Ishikawa (cell line): ENCODE results near the gene TFAP2A.

ENCODE experiments used
- CEBPB ChIP-seq: IDR thresholded peaks from 2 replicates; pipeline ENCODE4 v1.6.1; 2012
- CREB1 ChIP-seq: IDR thresholded peaks from 2 replicates; pipeline ENCODE4 v1.6.1; 2012; ENCODE audit warnings: low read depth
- EGR1 ChIP-seq: IDR thresholded peaks from 2 replicates; pipeline ENCODE4 v1.6.1; 2012
- EP300 ChIP-seq: IDR thresholded peaks from 2 replicates; pipeline ENCODE4 v1.6.1; 2012; ENCODE audit warnings: borderline replicate concordance
- FOXM1 ChIP-seq: IDR thresholded peaks from 2 replicates; pipeline ENCODE4 v1.6.1; 2012; ENCODE audit warnings: low read depth, borderline replicate concordance
- NFIC ChIP-seq: IDR thresholded peaks from 2 replicates; pipeline ENCODE4 v1.6.1; 2012
- RAD21 ChIP-seq: IDR thresholded peaks from 2 replicates; pipeline ENCODE4 v1.6.1; 2012; ENCODE audit warnings: low read depth
- TAF1 ChIP-seq: IDR thresholded peaks from 2 replicates; pipeline ENCODE4 v1.6.1; 2012; ENCODE audit warnings: low read depth, mild to moderate bottlenecking
- TCF12 ChIP-seq: IDR thresholded peaks from 2 replicates; pipeline ENCODE4 v1.6.1; 2012; ENCODE audit warnings: low read depth
- TEAD4 ChIP-seq: IDR thresholded peaks from 2 replicates; pipeline ENCODE4 v1.6.1; 2012
- YY1 ChIP-seq: IDR thresholded peaks from 2 replicates; pipeline ENCODE4 v1.6.1; 2012; ENCODE audit warnings: low read depth
- ZBTB7A ChIP-seq: IDR thresholded peaks from 2 replicates; pipeline ENCODE4 v1.6.1; 2012; ENCODE audit warnings: low read depth
- TF ChIP-seq, protein P1 (sequence below): IDR thresholded peaks from 2 replicates; pipeline ENCODE4 v1.6.1; 2012
- TF ChIP-seq, protein P2 (sequence below): IDR thresholded peaks from 2 replicates; pipeline ENCODE4 v1.6.1; 2012; ENCODE audit warnings: low read depth, mild to moderate bottlenecking
- TF ChIP-seq, protein P3 (sequence below): IDR thresholded peaks from 2 replicates; pipeline ENCODE4 v1.6.1; 2012

Gene TFAP2A

DNA sequence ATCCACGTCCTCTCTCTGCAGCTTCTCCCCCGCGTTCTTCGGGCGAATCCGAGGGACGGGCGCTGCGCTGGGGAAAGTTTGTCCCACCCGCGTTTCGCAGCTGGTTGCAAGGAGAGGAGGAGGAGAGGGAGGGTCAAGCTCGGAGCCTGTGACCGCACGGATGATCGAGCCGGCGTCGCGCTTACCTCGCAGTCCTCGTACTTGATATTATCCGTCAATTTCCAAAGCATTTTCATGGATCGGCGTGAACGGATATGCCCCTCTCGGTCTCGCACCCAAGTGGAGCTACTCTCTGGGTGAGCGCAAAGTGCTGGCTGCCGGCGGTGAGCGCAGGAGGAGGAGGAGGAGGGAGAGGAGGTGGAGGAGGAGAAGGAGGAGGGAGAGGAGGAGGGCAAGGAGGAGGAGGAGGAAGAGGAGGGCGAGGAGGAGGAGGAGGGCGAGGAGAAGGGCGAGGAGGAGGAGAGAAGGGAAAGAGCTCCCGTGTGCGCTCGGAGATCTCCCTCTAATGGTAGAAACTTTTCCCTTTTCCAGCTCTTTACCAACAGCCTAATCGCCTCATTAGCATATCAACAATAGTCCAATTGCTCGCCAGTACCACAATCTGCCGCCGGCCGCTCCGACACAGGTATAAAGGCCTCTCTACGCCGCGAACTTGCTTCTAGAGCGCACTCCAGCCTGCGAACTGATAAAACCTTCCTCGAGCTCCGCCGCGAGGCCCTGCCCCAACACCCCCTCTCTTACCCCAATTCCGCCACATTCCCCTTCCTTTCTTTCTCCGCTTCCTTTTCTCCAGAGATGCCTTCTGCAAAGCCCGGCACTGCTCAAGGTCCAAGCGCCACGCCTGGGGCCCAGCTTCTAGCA is at the start of gene TFAP2A:
Gene TFAP2A (minus strand): TSS at position 319 of the 861 bp plus-strand sequence. CDS start 83 bp downstream, at position 236.
- TF ChIP-seq CEBPB = no peak
- TF ChIP-seq ZBTB7A = no peak
- peak; percentile 52 for TF ChIP-seq RAD21
- no peak for TF ChIP-seq YY1
- TF ChIP-seq, protein P1, sequence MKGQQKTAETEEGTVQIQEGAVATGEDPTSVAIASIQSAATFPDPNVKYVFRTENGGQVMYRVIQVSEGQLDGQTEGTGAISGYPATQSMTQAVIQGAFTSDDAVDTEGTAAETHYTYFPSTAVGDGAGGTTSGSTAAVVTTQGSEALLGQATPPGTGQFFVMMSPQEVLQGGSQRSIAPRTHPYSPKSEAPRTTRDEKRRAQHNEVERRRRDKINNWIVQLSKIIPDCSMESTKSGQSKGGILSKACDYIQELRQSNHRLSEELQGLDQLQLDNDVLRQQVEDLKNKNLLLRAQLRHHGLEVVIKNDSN = no peak

DNA sequence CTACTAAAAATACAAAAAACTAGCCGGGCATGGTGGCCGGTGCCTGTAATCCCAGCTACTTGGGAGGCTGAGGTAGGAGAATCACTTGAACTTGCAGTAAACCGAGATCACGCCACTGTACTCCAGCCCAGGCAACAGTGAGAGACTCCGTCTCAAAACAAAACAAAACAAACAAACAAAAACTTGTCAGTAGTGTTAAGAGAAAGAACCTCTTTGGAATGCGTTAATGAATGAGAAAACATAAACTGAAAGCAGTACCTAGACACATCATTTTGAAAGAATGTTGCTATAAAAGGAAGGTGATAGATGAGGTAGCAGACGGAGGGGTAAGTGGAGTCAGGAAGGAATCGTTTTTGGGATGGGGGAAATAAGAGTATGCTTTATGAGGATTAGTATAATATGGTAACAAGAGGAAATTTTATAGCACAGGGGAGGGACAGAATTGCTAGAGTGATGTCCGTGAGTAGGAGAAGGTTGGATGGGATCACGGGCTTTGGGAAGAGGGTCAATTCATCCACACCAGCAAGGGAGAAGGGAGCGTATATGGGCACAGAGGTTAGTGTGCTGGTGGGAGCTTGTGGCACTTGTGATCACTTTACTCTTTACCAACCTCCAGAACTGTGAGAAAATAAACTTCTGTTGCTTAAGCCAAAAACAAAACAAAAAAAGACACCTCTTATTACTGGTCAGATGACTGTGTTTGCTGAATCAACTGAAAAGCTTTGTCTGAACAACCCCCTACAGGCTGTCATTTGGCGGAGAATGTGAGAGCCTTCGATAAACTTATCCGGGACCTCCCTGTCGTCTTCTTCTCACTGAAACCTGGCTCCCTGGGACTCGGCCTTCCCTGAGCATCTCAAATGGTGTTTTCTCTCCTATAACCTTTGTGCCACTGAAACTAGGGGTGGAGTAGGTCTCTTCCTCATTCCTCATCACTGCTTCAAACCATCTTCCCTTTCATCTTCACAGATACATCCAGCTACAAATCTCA is 48.9 kb upstream of the TFAP2A start:
- TF ChIP-seq RAD21 (no peak), CREB1 (no peak), FOXM1 (no peak), CEBPB (no peak), ZBTB7A (no peak), TCF12 (no peak)

DNA sequence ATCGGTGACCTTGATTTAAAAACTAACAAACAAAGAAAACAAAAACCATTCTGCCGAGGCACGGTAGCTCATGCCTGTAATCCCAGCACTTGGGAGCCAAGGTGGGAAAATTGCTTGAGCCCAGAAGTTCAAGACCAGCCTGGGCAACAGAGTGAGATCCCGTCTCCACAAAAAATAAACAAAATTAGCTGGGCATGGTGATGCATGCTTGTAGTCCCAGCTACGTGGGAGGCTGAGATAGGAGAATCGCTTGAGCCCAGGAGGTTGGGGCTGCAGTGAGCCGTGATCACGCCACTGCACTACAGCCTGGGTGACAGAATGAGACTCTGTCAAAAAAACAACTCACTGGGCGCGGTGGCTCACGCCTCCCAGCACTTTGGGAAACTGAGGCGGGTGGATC is 48.2 kb upstream of the TFAP2A start:
- no peak for TF ChIP-seq RAD21
- no peak for TF ChIP-seq CREB1
- TF ChIP-seq, protein P1 = no peak
- no peak for TF ChIP-seq EGR1
- no peak for TF ChIP-seq FOXM1
- TF ChIP-seq TEAD4 = no peak
- TF ChIP-seq, protein P2, sequence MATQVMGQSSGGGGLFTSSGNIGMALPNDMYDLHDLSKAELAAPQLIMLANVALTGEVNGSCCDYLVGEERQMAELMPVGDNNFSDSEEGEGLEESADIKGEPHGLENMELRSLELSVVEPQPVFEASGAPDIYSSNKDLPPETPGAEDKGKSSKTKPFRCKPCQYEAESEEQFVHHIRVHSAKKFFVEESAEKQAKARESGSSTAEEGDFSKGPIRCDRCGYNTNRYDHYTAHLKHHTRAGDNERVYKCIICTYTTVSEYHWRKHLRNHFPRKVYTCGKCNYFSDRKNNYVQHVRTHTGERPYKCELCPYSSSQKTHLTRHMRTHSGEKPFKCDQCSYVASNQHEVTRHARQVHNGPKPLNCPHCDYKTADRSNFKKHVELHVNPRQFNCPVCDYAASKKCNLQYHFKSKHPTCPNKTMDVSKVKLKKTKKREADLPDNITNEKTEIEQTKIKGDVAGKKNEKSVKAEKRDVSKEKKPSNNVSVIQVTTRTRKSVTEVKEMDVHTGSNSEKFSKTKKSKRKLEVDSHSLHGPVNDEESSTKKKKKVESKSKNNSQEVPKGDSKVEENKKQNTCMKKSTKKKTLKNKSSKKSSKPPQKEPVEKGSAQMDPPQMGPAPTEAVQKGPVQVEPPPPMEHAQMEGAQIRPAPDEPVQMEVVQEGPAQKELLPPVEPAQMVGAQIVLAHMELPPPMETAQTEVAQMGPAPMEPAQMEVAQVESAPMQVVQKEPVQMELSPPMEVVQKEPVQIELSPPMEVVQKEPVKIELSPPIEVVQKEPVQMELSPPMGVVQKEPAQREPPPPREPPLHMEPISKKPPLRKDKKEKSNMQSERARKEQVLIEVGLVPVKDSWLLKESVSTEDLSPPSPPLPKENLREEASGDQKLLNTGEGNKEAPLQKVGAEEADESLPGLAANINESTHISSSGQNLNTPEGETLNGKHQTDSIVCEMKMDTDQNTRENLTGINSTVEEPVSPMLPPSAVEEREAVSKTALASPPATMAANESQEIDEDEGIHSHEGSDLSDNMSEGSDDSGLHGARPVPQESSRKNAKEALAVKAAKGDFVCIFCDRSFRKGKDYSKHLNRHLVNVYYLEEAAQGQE = no peak
- no peak for TF ChIP-seq TAF1
- no peak for TF ChIP-seq EP300
- TF ChIP-seq NFIC = no peak
- TF ChIP-seq TCF12 = no peak

DNA sequence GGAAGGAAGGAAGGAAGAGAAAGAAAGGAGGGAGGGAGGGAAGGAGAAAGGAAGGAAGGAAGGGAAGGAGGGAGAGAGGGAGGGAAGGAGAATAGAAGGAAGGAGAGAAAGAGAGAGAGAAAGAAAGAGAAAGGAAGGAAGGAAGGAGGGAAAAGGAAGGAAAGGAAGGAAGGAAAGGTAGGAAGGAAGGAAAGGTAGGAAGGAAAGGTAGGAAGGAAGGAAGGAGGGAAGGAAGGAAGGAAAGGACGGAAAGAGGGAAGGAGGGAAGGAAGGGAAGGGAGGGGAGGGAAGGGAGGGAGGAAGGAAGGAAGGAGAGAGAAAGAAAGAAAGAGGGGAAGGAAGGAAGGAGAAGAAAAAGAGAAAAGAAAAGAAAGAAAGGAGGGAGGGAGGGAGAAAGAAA is 47.0 kb upstream of the TFAP2A start:
- TF ChIP-seq TCF12 = no peak
- no peak for TF ChIP-seq TEAD4
- TF ChIP-seq CEBPB = no peak
- TF ChIP-seq TAF1 = no peak
- TF ChIP-seq, protein P2 = no peak
- no peak for TF ChIP-seq EP300
- no peak for TF ChIP-seq NFIC
- no peak for TF ChIP-seq EGR1
- no peak for TF ChIP-seq FOXM1
- no peak for TF ChIP-seq RAD21

DNA sequence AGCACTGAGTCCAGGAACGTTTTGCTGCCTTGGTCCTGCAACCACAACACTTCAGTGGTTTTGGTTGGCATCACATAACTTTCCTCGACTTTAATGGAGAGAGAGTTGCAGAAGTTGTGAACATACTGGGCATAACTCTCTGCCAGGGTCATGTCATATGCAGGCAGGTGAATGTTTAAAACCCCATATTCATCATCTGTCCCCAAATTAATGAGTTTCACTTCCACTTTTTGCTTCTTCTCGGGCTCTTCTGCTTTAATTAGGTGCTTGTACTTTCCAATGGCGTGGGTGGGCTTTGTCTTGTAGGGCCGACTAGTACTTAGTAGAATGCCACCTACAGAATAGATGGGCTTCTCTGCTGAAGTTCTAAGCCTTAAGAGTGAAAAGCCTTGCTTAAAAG is 45.2 kb upstream of the TFAP2A start:
- TF ChIP-seq CEBPB = no peak

DNA sequence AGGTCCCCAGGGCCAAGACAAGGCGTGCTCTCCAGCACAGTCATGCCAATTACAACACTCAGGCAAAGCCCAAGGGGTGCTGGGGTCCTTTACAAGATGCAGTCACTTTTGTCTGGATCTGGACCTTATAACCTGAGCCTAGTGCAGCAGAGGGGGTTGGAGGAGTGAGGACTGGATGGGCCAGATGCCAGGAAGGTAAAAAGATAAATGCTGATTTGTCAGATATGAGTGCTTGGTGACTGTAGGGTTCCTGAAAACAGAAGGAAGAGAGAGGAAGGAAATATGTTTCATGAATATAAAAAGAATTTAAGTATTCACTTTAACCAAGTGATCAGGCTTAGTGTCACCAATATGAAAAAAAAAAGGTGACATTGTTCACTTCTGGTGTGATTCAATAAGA is 43.4 kb upstream of the TFAP2A start:
- no peak for TF ChIP-seq FOXM1
- no peak for TF ChIP-seq CEBPB
- TF ChIP-seq ZBTB7A = no peak
- no peak for TF ChIP-seq RAD21
- no peak for TF ChIP-seq TCF12
- no peak for TF ChIP-seq EGR1
- TF ChIP-seq, protein P2 = no peak
- TF ChIP-seq, protein P1 = no peak
- TF ChIP-seq, protein P3, sequence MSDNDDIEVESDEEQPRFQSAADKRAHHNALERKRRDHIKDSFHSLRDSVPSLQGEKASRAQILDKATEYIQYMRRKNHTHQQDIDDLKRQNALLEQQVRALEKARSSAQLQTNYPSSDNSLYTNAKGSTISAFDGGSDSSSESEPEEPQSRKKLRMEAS = no peak
- no peak for TF ChIP-seq TAF1
- TF ChIP-seq TEAD4 = no peak
